H1 (cell line): Measurements from ENCODE around the gene PIK3CG.

ENCODE experiments used
- ATF3 ChIP-seq: IDR thresholded peaks from 2 replicates; pipeline ENCODE4 v1.6.1; 2011; ENCODE audit warnings: low read depth, mild to moderate bottlenecking, low read length; ENCODE audit not compliant: insufficient read depth
- RNF2 ChIP-seq: fragments of 200-900, 300-1000 bp; sonication (generic); IDR thresholded peaks from 2 replicates; pipeline ENCODE4 v1.7.1; 2016; ENCODE audit warnings: borderline replicate concordance, low read depth, mild to moderate bottlenecking, antibody characterized with exemption, low read length; ENCODE audit not compliant: poor library complexity, severe bottlenecking; ENCODE audit errors: missing control alignments
- ZNF274 ChIP-seq: IDR thresholded peaks from 2 replicates; pipeline ENCODE4 v1.7.0; 2012; ENCODE audit warnings: low read length, borderline replicate concordance; ENCODE audit errors: extremely low read depth

- TF ChIP-seq RNF2, result no peak
- TF ChIP-seq ATF3, result no peak
- no peak for TF ChIP-seq ZNF274
Measured at GRCh38 chr7:106875508-106875907, 10.4 kb downstream of the PIK3CG start.
